SHP77 (cell line): Measurements from ENCODE around the gene RCAN1.
"Not testable (repeated sequence)": the region's sequence is repeated elsewhere in the genome, so short reads cannot be mapped to it uniquely, and the experiment has no call there.

Experiments
- DNase-seq, 2 experiments: peaks; one replicate each; lab custom pipeline; 2025; lab: John Stamatoyannopoulos, UW

Gene RCAN1

DNA sequence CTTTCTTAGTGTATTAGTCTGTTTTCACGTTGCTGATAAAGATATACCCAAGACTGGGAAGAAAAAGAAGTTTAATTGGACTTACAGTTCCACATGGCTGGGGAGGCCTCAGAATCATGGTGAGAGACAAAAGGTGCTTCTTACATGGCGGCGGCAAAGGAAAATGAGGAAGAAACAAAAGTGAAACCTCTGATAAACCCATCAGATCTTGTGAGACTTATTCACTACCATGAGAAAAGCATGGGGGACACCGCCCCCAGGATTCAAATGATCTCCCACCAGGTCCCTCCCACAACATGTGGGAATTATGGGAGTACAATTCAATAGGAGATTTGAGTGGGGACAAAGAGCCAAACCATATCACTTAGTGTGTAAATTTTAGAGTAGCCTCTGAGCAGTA is 46.1 kb downstream of the RCAN1 start:
- not testable (repeated sequence) for DNase-seq

GRCh38 chr21:34567604-34568155 is 47.2 kb downstream of the RCAN1 start:
- no peak for DNase-seq

DNA sequence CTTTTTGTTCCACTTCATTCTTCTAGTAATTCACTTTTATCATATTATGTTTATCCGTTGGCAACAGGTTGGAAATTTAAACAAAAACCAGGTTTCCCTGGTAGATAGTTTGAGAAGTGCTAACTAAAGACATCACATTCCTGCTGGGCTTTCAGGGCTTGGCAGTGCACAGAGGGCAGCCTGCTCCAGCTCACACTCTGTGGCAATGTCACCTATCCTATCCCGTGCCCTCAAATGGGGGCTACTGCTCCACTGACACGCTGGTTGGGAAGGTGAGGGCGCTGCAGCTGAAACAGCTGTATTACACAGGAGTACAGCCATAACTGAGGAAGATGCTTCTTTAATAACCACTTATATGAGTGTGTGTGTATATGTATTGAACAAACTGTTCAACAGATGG is 49.7 kb downstream of the RCAN1 start:
- no peak for DNase-seq

GRCh38 chr21:34563370-34563769 is 51.5 kb downstream of the RCAN1 start:
- not testable (repeated sequence) for DNase-seq

GRCh38 chr21:34561806-34562205 is 53.1 kb downstream of the RCAN1 start:
- no peak for DNase-seq

GRCh38 chr21:34560609-34561008 is 54.3 kb downstream of the RCAN1 start:
- no peak for DNase-seq

DNA sequence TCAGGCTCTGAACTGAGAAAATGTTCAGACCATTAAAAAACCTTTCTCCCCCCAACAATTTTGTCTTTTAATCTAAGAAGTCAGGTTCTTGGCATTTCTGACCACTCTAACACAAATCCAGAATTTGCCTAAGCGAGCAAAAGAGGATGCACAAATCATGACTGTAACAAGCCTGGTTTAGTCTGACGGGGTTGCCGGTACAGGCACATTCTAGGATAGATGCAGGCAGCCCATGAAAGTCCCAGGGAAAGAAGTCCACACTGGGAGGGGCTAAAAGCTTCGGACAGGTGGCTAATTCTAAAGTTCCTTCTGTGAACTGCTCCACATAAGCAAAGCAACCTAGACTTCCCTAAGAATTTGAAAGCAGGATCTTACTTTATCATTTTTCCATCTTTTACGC is 54.9 kb downstream of the RCAN1 start:
- DNase-seq, result no peak

- DNase-seq, result no peak
Measured at GRCh38 chr21:34559089-34559631, 55.8 kb downstream of the RCAN1 start.

- no peak for DNase-seq
Measured at GRCh38 chr21:34558166-34558565, 56.7 kb downstream of the RCAN1 start.

DNA sequence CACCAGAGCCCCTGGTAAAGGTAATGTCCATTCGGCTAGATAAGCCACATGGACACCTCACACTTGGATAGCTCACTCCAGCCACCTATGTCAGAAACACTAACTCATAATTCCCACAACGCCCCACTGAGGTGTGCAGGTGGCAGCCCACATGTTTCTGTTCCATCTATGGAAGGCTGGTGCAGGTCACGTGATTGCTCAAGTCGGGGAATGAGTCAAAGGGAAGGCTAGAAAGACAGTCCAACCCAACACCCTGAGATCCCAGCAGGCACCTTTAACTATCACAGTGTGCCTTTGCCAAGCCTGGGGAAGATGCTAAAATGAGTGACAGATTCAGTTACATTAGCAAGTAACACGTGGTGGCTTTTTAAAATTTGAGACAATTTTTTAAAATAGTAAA is 57.7 kb downstream of the RCAN1 start:
- DNase-seq, result no peak

DNA sequence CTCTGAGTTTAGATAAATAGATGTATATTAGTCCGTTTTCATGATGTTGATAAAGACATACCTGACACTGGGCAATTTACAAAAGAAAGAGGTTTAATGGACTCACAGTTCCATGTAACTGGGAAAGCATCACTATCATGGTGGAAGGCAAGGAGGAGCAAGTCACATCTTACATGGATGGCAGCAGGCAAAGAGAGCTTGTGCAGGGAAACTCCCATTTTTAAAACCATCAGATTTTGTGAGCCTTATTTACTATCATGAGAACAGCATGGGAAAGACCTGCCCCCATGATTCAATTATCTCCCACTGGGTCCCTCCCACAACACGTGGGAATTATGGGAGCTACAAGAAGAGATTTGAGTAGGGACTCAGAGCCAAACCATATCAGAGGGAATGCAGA is 60.2 kb downstream of the RCAN1 start:
- not testable (repeated sequence) for DNase-seq

GRCh38 chr21:34554227-34554626 is 60.7 kb downstream of the RCAN1 start:
- no peak for DNase-seq

- DNase-seq, result no peak
Measured at GRCh38 chr21:34553151-34553952, 61.6 kb downstream of the RCAN1 start.

- no peak for DNase-seq
Measured at GRCh38 chr21:34552360-34553098, 62.4 kb downstream of the RCAN1 start.

DNA sequence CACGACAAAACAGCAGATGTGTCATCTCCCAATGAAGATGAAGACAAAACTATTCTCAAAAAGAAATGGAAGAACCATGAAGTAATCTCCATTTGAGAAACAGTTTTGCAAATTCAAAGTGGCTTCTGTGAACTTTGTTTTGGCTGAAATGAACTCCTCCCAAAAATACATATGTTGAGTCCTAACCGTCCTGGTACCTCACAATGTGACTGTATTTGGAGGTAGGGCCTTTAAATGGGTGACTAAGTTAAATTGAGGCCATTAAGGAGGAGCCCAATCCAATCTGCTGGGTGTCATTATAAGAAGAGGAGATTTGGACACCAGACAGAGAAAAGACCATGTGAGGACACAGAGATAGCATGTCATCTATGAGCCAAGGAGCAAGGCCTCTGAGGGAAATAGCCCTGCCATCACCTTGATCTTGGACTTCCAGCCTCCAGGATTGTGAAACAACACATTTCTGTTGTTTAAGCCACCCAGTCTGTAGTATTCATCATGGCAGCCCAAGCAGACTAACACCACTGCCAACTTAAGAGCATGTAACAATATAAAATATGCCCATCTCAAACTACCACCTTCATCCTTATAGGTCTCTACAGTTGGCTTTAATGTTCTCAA is 64.6 kb downstream of the RCAN1 start:
- DNase-seq, result no peak

DNA sequence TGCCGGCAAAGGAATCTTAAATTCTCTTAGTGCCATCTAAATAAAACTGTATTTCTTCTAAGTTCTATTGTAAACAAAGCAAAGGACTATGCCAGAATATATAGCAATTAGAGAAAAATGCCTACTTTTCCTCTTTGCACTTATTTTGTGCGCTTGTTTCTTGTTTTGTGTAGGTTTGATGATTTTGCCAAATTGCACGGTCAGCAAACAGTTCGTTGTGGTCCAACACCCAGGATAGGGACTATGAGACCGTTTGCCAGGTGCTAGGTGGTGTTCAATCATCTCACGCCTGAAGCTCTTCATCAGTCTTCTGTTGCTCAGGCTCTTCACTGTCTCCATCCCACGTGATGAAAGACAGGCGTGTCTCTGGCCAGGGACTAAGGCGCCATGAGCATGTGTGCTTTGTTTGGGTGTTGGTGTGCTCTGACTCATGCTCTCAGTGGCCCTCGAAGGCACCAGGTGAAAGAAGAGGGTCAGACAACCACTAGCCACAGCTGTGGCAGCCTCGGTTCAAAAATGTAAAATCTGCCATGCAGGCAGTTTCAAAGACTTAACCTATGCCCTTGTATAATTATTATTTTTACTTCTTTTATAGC is 66.0 kb downstream of the RCAN1 start:
- DNase-seq, result peak; percentile 49 to 72

DNA sequence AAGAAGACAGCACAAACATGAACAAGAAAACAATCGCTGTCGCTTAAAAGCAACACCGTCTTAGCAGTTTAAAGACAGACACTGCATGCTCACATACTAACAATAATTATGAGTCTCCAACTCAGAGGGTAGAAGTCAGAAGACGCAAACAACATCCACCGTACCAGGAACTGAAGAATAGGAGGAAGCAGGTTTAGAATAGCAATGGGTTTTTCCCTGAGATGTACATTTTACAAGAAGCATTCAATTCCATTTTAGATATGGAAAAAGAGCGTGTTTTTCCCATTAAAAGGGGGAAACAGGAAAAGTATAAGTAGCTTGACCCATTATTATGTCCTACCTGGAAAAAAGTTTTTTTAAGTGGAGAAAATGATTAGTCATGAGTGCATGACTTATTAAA is 68.4 kb downstream of the RCAN1 start:
- no peak for DNase-seq

DNA sequence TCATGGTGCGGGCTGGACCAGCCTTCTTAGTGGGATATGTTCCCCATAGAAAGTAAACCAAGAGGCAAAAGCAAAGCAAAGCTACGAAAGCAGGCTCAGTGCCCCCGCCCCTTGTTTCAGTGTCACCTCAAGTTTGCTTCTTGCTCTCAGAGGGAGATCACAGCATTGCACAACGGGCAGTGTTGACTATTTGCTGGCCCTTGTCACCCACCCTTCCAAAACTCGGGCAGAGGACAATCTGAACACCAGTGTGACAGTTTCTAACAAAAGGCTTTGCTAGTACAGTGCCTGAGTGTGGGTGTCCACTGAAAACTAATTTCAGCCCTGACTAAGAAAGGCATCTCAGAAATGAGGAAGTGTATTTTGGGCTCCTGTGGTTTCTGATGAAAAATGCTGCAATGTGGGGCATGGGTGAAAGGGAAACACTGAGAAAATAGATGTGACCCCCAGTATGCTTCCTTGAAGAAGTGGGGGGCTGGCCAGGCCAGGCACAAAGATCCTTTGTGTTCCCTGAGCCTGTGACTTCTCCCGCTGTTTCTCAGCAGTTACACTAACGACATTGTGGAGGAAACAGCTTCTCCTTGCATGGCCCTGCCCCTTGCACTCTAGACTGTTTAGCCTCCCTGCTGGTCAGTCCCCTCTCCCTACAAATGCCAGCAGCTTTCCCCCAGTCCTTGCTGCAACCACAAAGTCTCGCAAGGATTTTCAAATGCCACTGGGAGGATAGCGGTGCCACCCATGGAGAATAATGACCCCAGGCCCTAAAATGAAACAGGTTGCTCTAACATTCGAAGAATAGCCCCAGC is 69.6 kb downstream of the RCAN1 start:
- no peak for DNase-seq

DNA sequence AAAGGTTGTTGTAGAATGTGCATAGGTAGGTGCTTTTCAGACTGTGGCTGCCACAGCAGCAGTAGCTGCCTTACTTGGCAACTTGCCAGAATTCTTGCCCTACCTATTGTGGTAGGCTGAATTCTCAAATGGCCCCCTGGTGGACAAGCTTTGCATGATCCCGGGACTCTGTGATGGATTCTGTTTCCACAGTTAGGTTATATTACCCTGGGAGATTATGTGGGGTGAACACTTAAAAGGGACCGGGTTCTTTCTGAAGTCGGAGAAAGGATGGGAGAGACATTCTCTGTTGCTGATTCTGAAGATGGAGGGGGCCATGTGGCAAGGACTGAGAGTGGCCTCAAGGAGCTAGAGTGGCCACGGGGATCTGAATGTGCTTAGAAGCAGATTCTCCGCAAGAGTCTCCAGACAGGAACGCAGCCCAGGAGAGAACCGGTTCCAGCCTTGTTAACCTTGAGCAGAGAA is 70.8 kb downstream of the RCAN1 start:
- peak; percentile 88 to 89 for DNase-seq

DNA sequence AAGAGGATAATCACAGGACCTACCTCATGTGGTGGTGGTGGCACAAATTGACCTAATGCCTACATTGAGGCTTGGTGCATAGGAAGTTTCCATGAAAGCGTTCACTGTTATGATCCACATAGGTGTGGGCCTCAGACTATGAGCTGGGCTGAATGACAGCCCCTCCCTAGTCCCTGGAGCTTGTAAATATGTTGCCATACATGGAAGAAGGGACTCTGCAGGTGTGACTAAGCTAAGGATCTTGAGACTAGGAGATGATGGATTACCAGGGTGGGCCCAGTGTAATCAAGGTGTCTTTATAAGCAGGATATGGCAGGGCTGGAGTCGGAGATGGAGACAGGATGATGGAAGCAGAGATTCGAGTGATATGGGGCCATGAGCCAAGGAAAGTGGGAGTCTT is 71.9 kb downstream of the RCAN1 start:
- no peak for DNase-seq

DNA sequence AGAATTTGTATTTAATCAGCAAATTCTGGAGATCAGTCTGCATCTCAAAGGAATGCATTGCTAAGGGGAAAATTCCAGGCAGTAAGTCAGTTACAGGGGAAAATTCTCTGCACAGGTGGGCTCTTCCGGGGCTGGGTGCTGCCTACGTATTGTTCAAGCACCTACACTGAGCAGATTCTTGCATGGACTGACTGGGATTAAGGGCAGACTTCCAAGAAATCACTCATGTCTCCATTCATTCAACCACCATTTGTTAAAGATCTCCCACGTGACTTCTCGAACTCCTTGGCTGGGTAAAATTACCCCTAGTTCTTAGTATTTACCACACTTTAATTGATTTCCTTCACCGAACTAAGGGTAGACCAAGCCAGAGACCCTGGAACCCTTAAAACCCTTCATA is 74.7 kb downstream of the RCAN1 start:
- no peak for DNase-seq
